IMR-90 (cell line): Measurements from ENCODE around the gene GPR37. TPM values are rescaled to one million over a fixed set of nuclear protein-coding genes. Genes with fewer than 3 reads are reported as not detected.

ENCODE experiments used
- ATAC-seq: fragments of 200-7000 bp; cut with Tn5 transposase; 2 replicates; pipeline ENCODE4 v1.9.1; 2020; ENCODE audit warnings: low read depth, mild to moderate bottlenecking, moderate library complexity
- BruUV-seq: library from RNA; stranded (reverse); fragments of 400-500 nt; replicated peaks from 2 replicates; lab custom pipeline; 2021; lab: Mats Ljungman, UMichigan
- CTCF ChIA-PET: fragments of 300-600 bp; formaldehyde crosslinking; extraction: SDS; loops from one replicate; lab custom pipeline; 2021; ENCODE audit warnings: antibody characterized with exemption; lab: Yijun Ruan, JAX
- POLR2A ChIA-PET: fragments of 300-600 bp; sonication (Branson Sonifier 250); formaldehyde crosslinking; loops from one replicate; lab custom pipeline; 2022; ENCODE audit warnings: antibody characterized with exemption; ENCODE audit not compliant: unreplicated experiment; lab: Charles Lee
- DNase-seq: peaks from one replicate; pipeline ENCODE4 v3.0.0; 2013
- H2AFZ ChIP-seq: replicated peaks from 2 replicates; pipeline ENCODE3; 2013; ENCODE audit warnings: low read length, mild to moderate bottlenecking; ENCODE audit not compliant: poor library complexity
- H2AK5ac ChIP-seq: 2 replicates; pipeline ENCODE4 v1.6.1; 2013; ENCODE audit warnings: low read depth, low read length, inconsistent platforms
- H2AK9ac ChIP-seq: replicated peaks from 2 replicates; pipeline ENCODE3; 2013; ENCODE audit warnings: mild to moderate bottlenecking, low read depth, low read length, moderate library complexity; ENCODE audit not compliant: poor library complexity
- H2BK120ac ChIP-seq: 2 replicates; pipeline ENCODE4 v1.6.1; 2013; ENCODE audit warnings: low read depth, low read length, inconsistent platforms
- H2BK15ac ChIP-seq: 3 replicates; pipeline ENCODE4 v1.6.1; 2013; ENCODE audit warnings: low read depth, low read length, inconsistent platforms
- H2BK20ac ChIP-seq: 2 replicates; pipeline ENCODE4 v1.6.1; 2013; ENCODE audit warnings: low read depth, mild to moderate bottlenecking, inconsistent platforms, low read length, moderate library complexity
- H2BK5ac ChIP-seq: 2 replicates; pipeline ENCODE4 v1.6.1; 2013; ENCODE audit warnings: mild to moderate bottlenecking, low read depth, low read length, inconsistent platforms; ENCODE audit not compliant: poor library complexity, severe bottlenecking
- H3K14ac ChIP-seq: replicated peaks from 2 replicates; pipeline ENCODE4 v1.6.1; 2013; ENCODE audit warnings: low read depth, low read length, inconsistent platforms
- H3K18ac ChIP-seq: 2 replicates; pipeline ENCODE4 v1.6.1; 2013; ENCODE audit warnings: low read depth, low read length, control low read depth
- H3K23ac ChIP-seq: 2 replicates; pipeline ENCODE4 v1.6.1; 2013; ENCODE audit warnings: low read depth, low read length, inconsistent platforms
- H3K27ac ChIP-seq: 2 replicates; pipeline ENCODE4 v1.5.1; 2013; ENCODE audit warnings: mild to moderate bottlenecking, control low read depth, low read length; ENCODE audit not compliant: insufficient read depth
- H3K27me3 ChIP-seq: 2 replicates; pipeline ENCODE4 v1.6.1; 2013; ENCODE audit warnings: low read length; ENCODE audit not compliant: control insufficient read depth, insufficient read depth
- H3K36me3 ChIP-seq: 2 replicates; pipeline ENCODE4 v1.6.1; 2013; ENCODE audit warnings: low read length, mixed read lengths; ENCODE audit not compliant: control insufficient read depth, insufficient read depth
- H3K4ac ChIP-seq: 2 replicates; pipeline ENCODE4 v1.6.1; 2013; ENCODE audit warnings: low read depth, low read length, inconsistent platforms
- H3K4me1 ChIP-seq: 2 replicates; pipeline ENCODE4 v1.6.1; 2013; ENCODE audit warnings: low read length, mixed read lengths; ENCODE audit not compliant: control insufficient read depth, insufficient read depth
- H3K4me2 ChIP-seq: 2 replicates; pipeline ENCODE4 v1.6.1; 2013; ENCODE audit warnings: low read depth, mild to moderate bottlenecking, control low read depth, low read length, moderate library complexity
- H3K4me3 ChIP-seq: 2 replicates; pipeline ENCODE4 v1.5.1; 2013; ENCODE audit warnings: low read depth, mild to moderate bottlenecking, control low read depth, low read length, moderate library complexity; ENCODE audit not compliant: insufficient read depth
- H3K56ac ChIP-seq: 2 replicates; pipeline ENCODE4 v1.6.1; 2013; ENCODE audit warnings: low read length, inconsistent platforms; ENCODE audit not compliant: insufficient read depth; ENCODE audit errors: extremely low read depth
- H3K79me1 ChIP-seq, 2 experiments: 2 replicates each; pipeline ENCODE4 v1.6.1; 2013; ENCODE audit warnings: low read length in 2 of 2, inconsistent platforms in 1 of 2, low read depth in 1 of 2
- H3K9ac ChIP-seq: 2 replicates; pipeline ENCODE4 v1.6.1; 2013; ENCODE audit warnings: low read depth, low read length, control low read depth
- H3K9me1 ChIP-seq: 2 replicates; pipeline ENCODE4 v1.6.1; 2013; ENCODE audit warnings: low read length, inconsistent platforms; ENCODE audit not compliant: insufficient read depth
- H3K9me3 ChIP-seq: 2 replicates; pipeline ENCODE4 v1.6.1; 2013; ENCODE audit warnings: low read length; ENCODE audit not compliant: control insufficient read depth, insufficient read depth
- H4K20me1 ChIP-seq: 2 replicates; pipeline ENCODE4 v1.6.1; 2013; ENCODE audit warnings: low read length, inconsistent platforms; ENCODE audit not compliant: insufficient read depth
- H4K5ac ChIP-seq: 2 replicates; pipeline ENCODE4 v1.6.1; 2013; ENCODE audit warnings: mild to moderate bottlenecking, low read depth, low read length, control low read depth
- H4K8ac ChIP-seq, 2 experiments: 2 replicates each; pipeline ENCODE4 v1.6.1; 2013; ENCODE audit warnings: low read depth in 2 of 2, low read length in 2 of 2, control low read depth in 1 of 2, inconsistent platforms in 1 of 2
- H4K91ac ChIP-seq: 2 replicates; pipeline ENCODE4 v1.6.1; 2013; ENCODE audit warnings: low read depth, low read length, inconsistent platforms; ENCODE audit not compliant: insufficient read depth
- BHLHE40 ChIP-seq: fragments of 150-350 bp; IDR thresholded peaks from 2 replicates; pipeline ENCODE4 v1.6.1; 2016; ENCODE audit warnings: mild to moderate bottlenecking, low read depth, low read length
- CEBPB ChIP-seq: IDR thresholded peaks from 2 replicates; pipeline ENCODE4 v1.6.1; 2012; ENCODE audit warnings: low read depth, low read length, improper control_type of control experiment
- CTCF ChIP-seq: conservative IDR thresholded peaks from 2 replicates; pipeline ENCODE4 v1.5.1; 2012; ENCODE audit warnings: mild to moderate bottlenecking, low read depth, low read length, improper control_type of control experiment
- ELK1 ChIP-seq: fragments of 150-350 bp; IDR thresholded peaks from 2 replicates; pipeline ENCODE4 v1.6.1; 2016; ENCODE audit warnings: low read depth, mild to moderate bottlenecking, low read length, moderate library complexity, borderline replicate concordance
- FOS ChIP-seq: fragments of 150-350 bp; IDR thresholded peaks from 2 replicates; pipeline ENCODE4 v1.6.1; 2016; ENCODE audit warnings: low read depth, low read length
- MAFK ChIP-seq: IDR thresholded peaks from 2 replicates; pipeline ENCODE4 v1.6.1; 2012; ENCODE audit warnings: low read depth, low read length, improper control_type of control experiment
- MAZ ChIP-seq: IDR thresholded peaks from 2 replicates; pipeline ENCODE4 v1.6.1; 2012; ENCODE audit warnings: low read depth, mild to moderate bottlenecking, low read length, improper control_type of control experiment, moderate library complexity, borderline replicate concordance
- MXI1 ChIP-seq: IDR thresholded peaks from 2 replicates; pipeline ENCODE4 v1.6.1; 2012; ENCODE audit warnings: low read depth, mild to moderate bottlenecking, low read length, moderate library complexity, borderline replicate concordance
- NFE2L2 ChIP-seq: fragments of 150-350 bp; IDR thresholded peaks from 2 replicates; pipeline ENCODE4 v1.6.1; 2016; ENCODE audit warnings: low read depth, mild to moderate bottlenecking, low read length
- POLR2A ChIP-seq: IDR thresholded peaks from 2 replicates; pipeline ENCODE4 v1.6.1; 2012; ENCODE audit warnings: mild to moderate bottlenecking, low read depth, low read length
- RAD21 ChIP-seq: IDR thresholded peaks from 2 replicates; pipeline ENCODE4 v1.6.1; 2012; ENCODE audit warnings: low read length, improper control_type of control experiment
- RCOR1 ChIP-seq: IDR thresholded peaks from 2 replicates; pipeline ENCODE4 v1.6.1; 2012; ENCODE audit warnings: mild to moderate bottlenecking, low read length, improper control_type of control experiment; ENCODE audit not compliant: insufficient replicate concordance
- RFX5 ChIP-seq: IDR thresholded peaks from 2 replicates; pipeline ENCODE4 v1.8.0; 2012; ENCODE audit warnings: low read depth, mild to moderate bottlenecking, low read length, moderate library complexity
- SMC3 ChIP-seq: fragments of 150-350 bp; IDR thresholded peaks from 2 replicates; pipeline ENCODE4 v1.6.1; 2016; ENCODE audit warnings: low read depth, mild to moderate bottlenecking, antibody characterized with exemption, low read length, moderate library complexity
- USF2 ChIP-seq: fragments of 150-350 bp; IDR thresholded peaks from 2 replicates; pipeline ENCODE4 v1.6.1; 2017; ENCODE audit warnings: mild to moderate bottlenecking, antibody characterized with exemption, low read length, low read depth
- WGBS, 2 experiments: methylation state at CpG; one replicate each; pipeline versions ENCODE4 v1.1.5 to v1.1.7; 2013; ENCODE audit warnings: missing lambda C conversion rate in 2 of 2; ENCODE audit not compliant: insufficient read length in 1 of 2; ENCODE audit errors: extremely low coverage in 2 of 2; 5-methylcytosine and 5-hydroxymethylcytosine counted together
- dilution Hi-C: fragments of 300-500 bp; cut with HindIII; formaldehyde crosslinking; loops from one replicate; pipeline ENCODE4 v1.14.3; 2018; ENCODE audit warnings: low sequenced_read_pairs; ENCODE audit not compliant: unreplicated experiment
- in situ Hi-C: fragments of 300-500 bp; cut with MboI; formaldehyde crosslinking; loops from 3 replicates; pipeline ENCODE4 v1.14.3; 2019; ENCODE audit warnings: low sequenced_read_pairs, inconsistent platforms, mixed read lengths
- intact Hi-C: fragments of 100-400 bp; cut with micrococcal nuclease; formaldehyde crosslinking; loops from 2 replicates; pipeline ENCODE4 v1.10.0; 2022
- polyA plus RNA-seq, 3 experiments: library from polyadenylated mRNA; depleted of rRNA; stranded (reverse); fragments of >200 nt; gene quantifications; 2 replicates each; pipeline ENCODE4 v1.2.3, GENCODE V29; 2012; ENCODE audit warnings: low replicate concordance in 1 of 3
- total RNA-seq: library from RNA; depleted of rRNA; stranded (reverse); fragments of >200 nt; gene quantifications from 2 replicates; pipeline ENCODE4 v1.2.3, GENCODE V29; 2012

GPR37 gene
- total and polyA plus RNA-seq, 2 of the 4 experiments (the other 2 are of a cell fraction), result 4.6 to 9.3 TPM

GRCh38 chr7:124754576-124755268 lies 10.9 kb downstream of the GPR37 start:
- Histone ChIP-seq H3K4me3 (no peak overlapping the region), H3K23ac (0 out of 2 replicates have a peak overlapping the region, but pooled peaks have one; percentile 19), H2AK5ac (no peak overlapping the region), H4K5ac (no peak overlapping the region), H3K9me3 (no peaks in the 10 kb centered on the region), H3K9ac (no peak overlapping the region), H2AFZ (no peak overlapping the region), H3K79me1 (peaks cover 15 to 59% of the 10 kb centered on the region in 2 experiments; a peak in 3 of 4 replicates), H2AK9ac (no peak overlapping the region), H2BK120ac (no peak overlapping the region), H3K27ac (no peak overlapping the region), H3K9me1 (peaks cover 8% of the 10 kb centered on the region; the same call in 1 of the 2 replicates), H4K20me1 (peaks cover 30% of the 10 kb centered on the region; the same call in 1 of the 2 replicates), H3K4me2 (peak overlapping the region; percentile 21; the same call in 1 of the 2 replicates), H4K91ac (no peak overlapping the region), H3K4me1 (peaks cover 4% of the 10 kb centered on the region), H2BK5ac (no peak overlapping the region), H3K14ac (0 out of 2 replicates have a peak overlapping the region, but pooled peaks have one; percentile 66), H2BK20ac (no peak overlapping the region), H3K4ac (no peak overlapping the region), H3K56ac (no peak overlapping the region), H3K18ac (no peak overlapping the region; the same call in 1 of the 2 replicates), H3K36me3 (peaks cover 9% of the 10 kb centered on the region), H3K27me3 (no peaks in the 10 kb centered on the region), H2BK15ac (no peak overlapping the region), H4K8ac (no peak overlapping the region)
- dilution Hi-C loops, result no loop called here
- intact Hi-C loops, result no loop called here
- in situ Hi-C loops, result no loop called here
- ChIA-PET POLR2A (no interaction called here), CTCF (interaction anchor here (1.3 kb wide), 1 partner anchor 530 kb away, joined by 3 read pairs; no protein-coding TSS in a partner anchor)
- ATAC-seq (no peak), DNase-seq (no peak)
- WGBS, 2 experiments, result no CpG with 5 or more reads among the region's 1 CpG
- BruUV-seq, result no TSS peak
- TF ChIP-seq CTCF, result no peak
- TF ChIP-seq CEBPB, result no peak
- no peak for TF ChIP-seq MAZ
- TF ChIP-seq SMC3, result no peak
- TF ChIP-seq RCOR1, result no peak
- no peak for TF ChIP-seq MXI1
- no peak for TF ChIP-seq ELK1
- no peak for TF ChIP-seq FOS
- TF ChIP-seq RFX5, result no peak
- TF ChIP-seq MAFK, result no peak
- no peak for TF ChIP-seq BHLHE40
- TF ChIP-seq USF2, result no peak
- TF ChIP-seq POLR2A, result no peak
- no peak for TF ChIP-seq RAD21
- TF ChIP-seq NFE2L2, result no peak
